ENCODE results near the gene UBR4.

The UBR4 gene

GRCh38 chr1:19087737-19088594 is 122.1 kb downstream of the UBR4 start:
- DNase-seq: no peak

GRCh38 chr1:19087017-19087736 is 122.9 kb downstream of the UBR4 start:
- DNase-seq: no peak

- no peak for DNase-seq
These were observed 123.7 kb downstream of the UBR4 start for GRCh38 chr1:19086176-19086875.

GRCh38 chr1:19084206-19084738 is 125.8 kb downstream of the UBR4 start:
- no peak for DNase-seq

GRCh38 chr1:19083081-19083480 is 127.0 kb downstream of the UBR4 start:
- peak; percentile 53 for DNase-seq

- DNase-seq: no peak
These were observed 128.7 kb downstream of the UBR4 start for GRCh38 chr1:19081218-19081893.

GRCh38 chr1:19080721-19081120 is 129.3 kb downstream of the UBR4 start:
- DNase-seq: peak; percentile 72

- peak; percentile 93 for DNase-seq
These were observed 130.3 kb downstream of the UBR4 start for GRCh38 chr1:19079541-19080472.

- no peak for DNase-seq
These were observed 131.5 kb downstream of the UBR4 start for GRCh38 chr1:19078536-19078935.

- no peak for DNase-seq
These were observed 133.0 kb downstream of the UBR4 start for GRCh38 chr1:19076841-19077616.

- DNase-seq: no peak
These were observed 135.0 kb downstream of the UBR4 start for GRCh38 chr1:19074902-19075721.

GRCh38 chr1:19074361-19074901 is 135.6 kb downstream of the UBR4 start:
- no peak for DNase-seq

- no peak for DNase-seq
These were observed 136.5 kb downstream of the UBR4 start for GRCh38 chr1:19073311-19074186.

GRCh38 chr1:19072285-19072981 is 137.6 kb downstream of the UBR4 start:
- no peak for DNase-seq

GRCh38 chr1:19071674-19072281 is 138.3 kb downstream of the UBR4 start:
- DNase-seq: no peak

GRCh38 chr1:19070891-19071621 is 139.0 kb downstream of the UBR4 start:
- DNase-seq: no peak

Data from kidney glomerular epithelial cell (primary cell).